Activated naive CD4-positive, alpha-beta T cell treated with anti-CD3 and anti-CD28 coated beads, Interleukin-2, amount 50 U/mL, for 72 hours (primary cell): ENCODE measurements around the gene SOD1. TPM values are rescaled to one million over a fixed set of nuclear protein-coding genes. Genes with fewer than 3 reads are reported as not detected.

ENCODE experiments used
- ATAC-seq, 2 donors: fragments of 150-1000 bp; cut with Tn5 transposase; 2 replicates each; pipeline ENCODE4 v1.10.0; 2021; ENCODE audit warnings: mild to moderate bottlenecking in 2 of 2, moderate library complexity in 2 of 2
- DNase-seq, 2 donors: peaks; one replicate each; pipeline ENCODE4 v3.0.0; 2021 to 2022; ENCODE audit warnings: low spot score in 2 of 2
- H3K27ac Mint-ChIP-seq, 2 donors: one replicate each; pipeline ENCODE4 v1.8.0; 2022; ENCODE audit warnings: mild to moderate bottlenecking in 2 of 2, mixed read lengths in 2 of 2
- H3K36me3 Mint-ChIP-seq, 2 donors: one replicate each; pipeline ENCODE4 v1.8.0; 2022; ENCODE audit warnings: mixed read lengths in 2 of 2
- H3K9me3 Mint-ChIP-seq, 2 donors: one replicate each; pipeline ENCODE4 v1.8.0; 2022; ENCODE audit warnings: mixed read lengths in 2 of 2
- total RNA-seq, 2 donors: library from RNA; stranded (reverse); gene quantifications; one replicate each; pipeline ENCODE4 v1.2.3, GENCODE V29; 2022

Gene SOD1
- total RNA-seq, 2 donors from 2014 or later, result 193 to 270 TPM

GRCh38 chr21:31668651-31669491, 9.4 kb downstream of the SOD1 start:
- peak overlapping the region; percentile 33 to 95 for H3K27ac Mint-ChIP-seq
- DNase-seq (peak in 1 of 2 donors; percentile 31), ATAC-seq (peak; percentile 73 to 74)
- H3K36me3 Mint-ChIP-seq, result peaks cover 21 to 57% of the 10 kb centered on the region in 2 donors
- H3K9me3 Mint-ChIP-seq, result no peaks in the 10 kb centered on the region

DNA sequence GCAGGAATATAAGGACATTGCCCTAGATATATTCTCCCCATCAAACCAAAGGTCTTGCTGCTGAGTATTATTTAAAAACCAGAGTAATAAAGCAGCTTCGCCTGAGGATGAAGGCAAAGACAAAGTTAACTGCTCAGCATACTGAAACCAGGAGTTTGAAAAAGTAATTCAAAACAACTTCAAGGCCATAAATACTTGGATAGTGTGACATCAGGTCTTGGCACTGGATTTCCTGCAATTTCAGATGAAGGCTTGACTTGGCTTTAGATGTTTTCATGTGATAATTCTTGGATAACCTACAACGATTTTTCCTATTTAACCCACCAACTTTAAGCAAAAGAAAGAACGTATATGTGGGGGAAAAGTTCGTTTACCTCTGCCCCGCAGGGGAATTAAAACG, 10.6 kb downstream of the SOD1 start:
- no peak for ATAC-seq
- DNase-seq, result no peak
- H3K27ac Mint-ChIP-seq, result peak overlapping the region in 1 of 2 donors; percentile 62
- H3K36me3 Mint-ChIP-seq, result peaks cover 21 to 48% of the 10 kb centered on the region in 2 donors
- no peaks in the 10 kb centered on the region for H3K9me3 Mint-ChIP-seq

- H3K9me3 Mint-ChIP-seq, result no peaks in the 10 kb centered on the region
- DNase-seq (no peak), ATAC-seq (no peak)
- peaks cover 15 to 40% of the 10 kb centered on the region in 2 donors for H3K36me3 Mint-ChIP-seq
- H3K27ac Mint-ChIP-seq, result peak overlapping the region in 1 of 2 donors; percentile 24
Observed at GRCh38 chr21:31671146-31671716, 11.7 kb downstream of the SOD1 start.

GRCh38 chr21:31671931-31672330, 12.4 kb downstream of the SOD1 start:
- DNase-seq (no peak), ATAC-seq (no peak)
- Mint-ChIP-seq H3K36me3 (peaks cover 11 to 33% of the 10 kb centered on the region in 2 donors), H3K27ac (peak overlapping the region in 1 of 2 donors; percentile 24), H3K9me3 (no peaks in the 10 kb centered on the region)

GRCh38 chr21:31673321-31673912, 13.9 kb downstream of the SOD1 start:
- ATAC-seq (no peak), DNase-seq (no peak)
- Mint-ChIP-seq H3K9me3 (no peaks in the 10 kb centered on the region), H3K36me3 (peaks cover 11 to 21% of the 10 kb centered on the region in 2 donors), H3K27ac (no peak overlapping the region)

- H3K27ac Mint-ChIP-seq, result no peak overlapping the region
Observed at GRCh38 chr21:31675318-31675717, 15.8 kb downstream of the SOD1 start.

DNA sequence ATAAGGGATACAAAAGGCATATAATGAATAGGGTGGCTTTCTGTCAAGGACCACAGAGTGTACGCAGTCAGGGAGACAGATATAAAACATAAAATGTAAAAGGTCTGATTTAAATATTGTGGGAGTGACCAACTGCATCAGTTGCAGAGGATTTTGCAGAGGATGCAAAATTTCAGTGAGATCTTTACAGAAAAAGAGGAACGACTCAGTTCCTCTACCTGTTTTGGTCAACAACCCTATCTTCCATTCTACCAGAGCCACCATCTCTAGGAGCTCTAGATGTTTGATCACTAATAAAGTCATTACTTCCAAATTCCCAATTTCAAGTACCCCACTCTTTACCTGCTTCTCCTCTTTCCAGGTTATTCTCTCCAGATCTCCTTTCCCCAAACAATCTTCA, 16.5 kb downstream of the SOD1 start:
- ATAC-seq (no peak), DNase-seq (no peak)
- Mint-ChIP-seq H3K27ac (no peak overlapping the region), H3K9me3 (no peaks in the 10 kb centered on the region), H3K36me3 (peaks cover 0 to 6% of the 10 kb centered on the region in 2 donors)

More at GRCh38 chr21:31675318-31675717, 15.8 kb downstream of the SOD1 start:
- no peak for ATAC-seq
- H3K36me3 Mint-ChIP-seq, result peaks cover 4 to 11% of the 10 kb centered on the region in 2 donors
- DNase-seq, result no peak
- no peaks in the 10 kb centered on the region for H3K9me3 Mint-ChIP-seq

DNA sequence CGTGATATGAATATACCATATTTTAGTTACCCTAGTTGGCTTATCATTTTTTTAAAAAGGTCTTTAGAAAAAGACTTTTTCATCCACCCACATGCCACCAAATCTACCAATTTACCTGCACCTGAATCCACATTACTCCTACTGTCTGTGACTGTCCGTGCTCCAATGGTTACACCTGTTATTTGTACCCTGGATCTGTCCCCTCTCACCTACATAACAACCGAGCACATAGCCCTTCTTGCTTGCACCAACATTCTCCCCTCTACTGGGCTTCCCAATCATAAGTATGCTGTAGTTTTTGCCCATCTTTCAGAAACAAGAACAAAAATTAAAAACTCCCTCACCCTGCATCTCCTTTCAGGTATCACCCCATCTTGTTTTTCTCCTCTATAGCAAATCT, 17.6 kb downstream of the SOD1 start:
- Mint-ChIP-seq H3K27ac (no peak overlapping the region), H3K36me3 (no peaks in the 10 kb centered on the region), H3K9me3 (no peaks in the 10 kb centered on the region)
- no peak for DNase-seq
- no peak for ATAC-seq

DNA sequence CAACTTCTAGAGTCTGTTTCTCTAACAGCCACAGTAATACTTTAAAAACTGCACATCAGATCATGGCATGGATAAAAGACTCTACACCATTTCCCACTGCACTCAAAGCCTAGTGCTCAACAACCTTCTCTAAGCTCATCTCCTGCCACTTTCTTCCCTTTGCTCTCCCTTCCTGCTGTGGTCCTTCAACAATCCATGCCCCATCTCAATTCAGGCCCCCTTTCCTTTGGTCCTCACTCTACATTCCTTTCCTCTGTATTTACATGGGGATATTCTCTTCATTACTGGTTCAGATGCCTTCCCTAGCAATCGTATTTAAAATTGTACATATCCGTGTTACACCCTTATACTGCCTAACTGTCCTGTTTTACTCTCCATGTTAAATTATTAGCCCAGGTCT, 19.0 kb downstream of the SOD1 start:
- Mint-ChIP-seq H3K27ac (no peak overlapping the region), H3K36me3 (peaks cover 4 to 5% of the 10 kb centered on the region in 2 donors), H3K9me3 (no peaks in the 10 kb centered on the region)
- DNase-seq (no peak), ATAC-seq (no peak)

GRCh38 chr21:31682620-31683019, 23.1 kb downstream of the SOD1 start:
- Mint-ChIP-seq H3K9me3 (no peaks in the 10 kb centered on the region), H3K27ac (no peak overlapping the region), H3K36me3 (peaks cover 5 to 19% of the 10 kb centered on the region in 2 donors)
- no peak for DNase-seq
- no peak for ATAC-seq

DNA sequence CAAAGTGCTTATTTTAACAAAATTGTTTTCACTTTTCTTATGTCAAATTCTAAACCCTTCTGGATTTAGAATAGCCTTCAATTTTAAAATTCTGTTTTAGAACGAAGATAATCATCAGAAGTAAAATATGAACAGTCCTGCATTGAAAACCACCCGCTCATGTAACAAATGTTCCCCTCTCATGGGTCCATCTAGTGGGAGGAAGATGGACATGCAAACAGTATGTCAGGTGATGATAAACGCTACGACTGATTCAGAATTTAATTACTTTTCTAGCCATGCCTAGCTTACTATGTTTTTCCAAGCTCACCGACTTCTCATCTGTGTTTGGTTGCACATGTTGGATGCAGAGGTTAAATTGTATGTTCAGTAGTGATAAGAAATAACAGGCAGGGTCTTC, 23.5 kb downstream of the SOD1 start:
- H3K36me3 Mint-ChIP-seq, result peaks cover 5 to 19% of the 10 kb centered on the region in 2 donors
- ATAC-seq, result no peak
- no peak for DNase-seq
- H3K27ac Mint-ChIP-seq, result no peak overlapping the region
- no peaks in the 10 kb centered on the region for H3K9me3 Mint-ChIP-seq

- Mint-ChIP-seq H3K9me3 (no peaks in the 10 kb centered on the region), H3K36me3 (peaks cover 9 to 21% of the 10 kb centered on the region in 2 donors), H3K27ac (no peak overlapping the region)
- ATAC-seq (no peak), DNase-seq (no peak)
Observed at GRCh38 chr21:31684918-31685317, 25.4 kb downstream of the SOD1 start.

DNA sequence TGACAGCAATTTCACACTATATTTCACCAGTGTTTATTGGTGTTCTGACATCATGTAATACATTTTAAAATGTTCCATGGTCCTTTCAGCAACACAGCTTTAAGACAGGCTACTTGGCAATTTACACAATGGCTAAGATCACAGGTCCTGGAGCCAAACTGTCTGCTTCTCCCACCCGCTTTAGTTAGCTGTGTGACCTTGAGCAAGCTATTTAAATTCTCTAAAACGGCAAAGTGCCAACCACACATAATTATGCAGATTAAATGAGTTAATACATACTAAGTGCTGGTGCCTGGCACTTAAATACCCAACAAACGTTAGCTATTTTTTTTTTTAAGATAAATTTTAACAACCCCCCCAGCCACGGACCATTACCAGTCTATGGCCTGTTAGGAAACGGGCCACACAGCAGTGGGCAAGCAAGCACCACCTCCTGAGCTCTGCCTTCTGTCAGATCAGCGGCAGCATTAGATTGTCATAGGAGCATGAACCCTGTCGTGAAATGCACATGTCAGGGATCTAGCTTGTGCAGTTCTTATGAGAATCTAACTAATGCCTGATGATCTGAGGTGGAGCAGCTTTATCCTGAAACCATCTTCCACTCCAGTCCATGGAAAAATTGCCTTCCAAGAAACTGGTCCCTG, 26.9 kb downstream of the SOD1 start:
- no peak for DNase-seq
- no peaks in the 10 kb centered on the region for H3K9me3 Mint-ChIP-seq
- peak overlapping the region in 1 of 2 donors; percentile 66 for H3K27ac Mint-ChIP-seq
- peaks cover 9 to 32% of the 10 kb centered on the region in 2 donors for H3K36me3 Mint-ChIP-seq
- no peak for ATAC-seq

GRCh38 chr21:31687108-31687507, 27.6 kb downstream of the SOD1 start:
- peak overlapping the region in 1 of 2 donors; percentile 66 for H3K27ac Mint-ChIP-seq
- ATAC-seq, result no peak
- H3K36me3 Mint-ChIP-seq, result peaks cover 9 to 32% of the 10 kb centered on the region in 2 donors
- no peaks in the 10 kb centered on the region for H3K9me3 Mint-ChIP-seq
- no peak for DNase-seq

DNA sequence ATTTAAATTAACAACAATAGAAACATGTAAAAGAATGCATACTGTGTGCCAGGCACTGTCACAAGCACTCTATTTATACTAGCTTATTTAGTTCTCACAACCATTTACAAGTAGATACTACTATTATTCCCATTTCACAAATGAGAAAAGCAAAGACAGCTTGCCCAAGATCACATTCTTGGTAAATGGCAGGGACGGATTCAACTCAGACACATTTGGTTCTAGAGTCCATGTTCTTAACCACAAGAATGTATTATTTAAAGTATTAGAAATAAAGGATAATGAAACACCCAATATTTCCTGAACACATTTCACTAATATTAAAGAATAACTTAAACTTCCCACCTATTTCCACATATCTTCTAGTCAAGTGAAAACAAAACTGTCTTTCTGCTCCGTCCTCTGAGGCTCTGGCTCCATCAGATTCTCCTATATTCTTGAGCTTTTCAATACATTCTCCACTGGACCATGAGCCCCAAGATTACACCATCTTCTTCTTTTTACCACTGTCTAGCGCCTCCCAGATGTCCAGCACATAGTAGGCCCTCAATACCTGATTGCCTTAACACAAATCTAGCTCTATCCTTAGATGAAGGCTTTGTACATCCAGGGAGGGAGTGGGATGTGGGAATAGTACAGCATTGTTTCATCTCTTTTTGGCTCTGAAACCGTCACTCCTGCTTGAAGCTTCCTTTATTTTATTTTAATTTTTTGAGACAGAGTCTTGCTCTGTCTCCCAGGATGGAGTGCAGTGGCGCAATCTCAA, 29.3 kb downstream of the SOD1 start:
- H3K27ac Mint-ChIP-seq, result no peak overlapping the region
- no peaks in the 10 kb centered on the region for H3K9me3 Mint-ChIP-seq
- no peak for DNase-seq
- peaks cover 5 to 27% of the 10 kb centered on the region in 2 donors for H3K36me3 Mint-ChIP-seq
- no peak for ATAC-seq

- Mint-ChIP-seq H3K36me3 (peaks cover 5 to 18% of the 10 kb centered on the region in 2 donors), H3K9me3 (no peaks in the 10 kb centered on the region), H3K27ac (peak overlapping the region in 1 of 2 donors; percentile 72)
- no peak for ATAC-seq
- DNase-seq, result no peak
Observed at GRCh38 chr21:31693222-31693621, 33.7 kb downstream of the SOD1 start.
